ENCODE data around the gene TCEA2. TPM values are rescaled to one million over a fixed set of nuclear protein-coding genes. Genes with fewer than 3 reads are reported as not detected.

The TCEA2 gene
- total and polyA plus RNA-seq, 8 donors: 11.6 to 52.9 (median 14.1) TPM

DNA sequence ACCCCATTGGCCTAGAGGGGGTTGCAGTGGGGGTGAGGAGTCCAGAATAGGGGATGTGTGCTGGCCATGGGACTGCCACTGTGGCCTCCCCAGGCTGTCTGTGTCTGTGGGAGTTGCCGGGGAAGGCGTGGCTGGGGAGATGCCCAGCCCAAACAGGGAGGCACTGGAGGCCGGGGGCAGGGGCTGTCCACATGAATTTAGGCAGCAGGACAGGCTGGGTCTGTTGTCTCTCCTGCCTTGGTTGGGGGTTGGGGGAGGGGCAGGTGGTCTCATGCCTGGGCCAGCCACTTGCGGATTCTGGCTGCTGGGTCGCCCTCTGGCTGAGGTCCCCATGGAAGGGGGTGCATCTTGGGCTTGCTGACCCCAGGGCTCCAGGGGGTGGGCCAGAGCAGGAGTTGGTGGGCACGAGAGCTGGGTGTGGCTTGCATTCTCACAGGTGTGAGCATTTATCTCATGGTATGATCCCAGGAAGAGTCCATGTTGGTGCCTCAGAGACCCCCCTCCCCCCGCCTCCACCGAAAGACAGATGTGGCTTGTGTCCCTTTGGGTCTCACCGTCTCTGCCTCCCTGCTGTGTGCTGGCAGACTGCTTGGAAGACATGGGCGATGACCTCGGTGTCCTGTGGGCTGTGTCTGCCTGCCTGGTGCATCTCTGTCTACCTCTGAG, 17.5 kb upstream of the TCEA2 start:
- TF ChIP-seq, protein P1, sequence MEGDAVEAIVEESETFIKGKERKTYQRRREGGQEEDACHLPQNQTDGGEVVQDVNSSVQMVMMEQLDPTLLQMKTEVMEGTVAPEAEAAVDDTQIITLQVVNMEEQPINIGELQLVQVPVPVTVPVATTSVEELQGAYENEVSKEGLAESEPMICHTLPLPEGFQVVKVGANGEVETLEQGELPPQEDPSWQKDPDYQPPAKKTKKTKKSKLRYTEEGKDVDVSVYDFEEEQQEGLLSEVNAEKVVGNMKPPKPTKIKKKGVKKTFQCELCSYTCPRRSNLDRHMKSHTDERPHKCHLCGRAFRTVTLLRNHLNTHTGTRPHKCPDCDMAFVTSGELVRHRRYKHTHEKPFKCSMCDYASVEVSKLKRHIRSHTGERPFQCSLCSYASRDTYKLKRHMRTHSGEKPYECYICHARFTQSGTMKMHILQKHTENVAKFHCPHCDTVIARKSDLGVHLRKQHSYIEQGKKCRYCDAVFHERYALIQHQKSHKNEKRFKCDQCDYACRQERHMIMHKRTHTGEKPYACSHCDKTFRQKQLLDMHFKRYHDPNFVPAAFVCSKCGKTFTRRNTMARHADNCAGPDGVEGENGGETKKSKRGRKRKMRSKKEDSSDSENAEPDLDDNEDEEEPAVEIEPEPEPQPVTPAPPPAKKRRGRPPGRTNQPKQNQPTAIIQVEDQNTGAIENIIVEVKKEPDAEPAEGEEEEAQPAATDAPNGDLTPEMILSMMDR (IDR thresholded peaks at IDR 0.05): no peak
- no peak for FAIRE-seq
- WGBS, 2 donors: 41 to 64% methylated on average over 9 to 11 of the region's 11 CpGs
- ATAC-seq: no peak
- no peaks in the 10 kb centered on the region for H3K4me1 ChIP-seq
- H3K27ac ChIP-seq: no peak overlapping the region
- H3K4me3 ChIP-seq: no peak overlapping the region
- no peak for DNase-seq
- H3K27me3 ChIP-seq: peaks cover 0 to 7% (median 3%) of the 10 kb centered on the region in 4 donors
- H3K9me3 ChIP-seq: no peaks in the 10 kb centered on the region
- H3K36me3 ChIP-seq: no peaks in the 10 kb centered on the region
- intact Hi-C loops (cut with DNase I): no loop called here

DNA sequence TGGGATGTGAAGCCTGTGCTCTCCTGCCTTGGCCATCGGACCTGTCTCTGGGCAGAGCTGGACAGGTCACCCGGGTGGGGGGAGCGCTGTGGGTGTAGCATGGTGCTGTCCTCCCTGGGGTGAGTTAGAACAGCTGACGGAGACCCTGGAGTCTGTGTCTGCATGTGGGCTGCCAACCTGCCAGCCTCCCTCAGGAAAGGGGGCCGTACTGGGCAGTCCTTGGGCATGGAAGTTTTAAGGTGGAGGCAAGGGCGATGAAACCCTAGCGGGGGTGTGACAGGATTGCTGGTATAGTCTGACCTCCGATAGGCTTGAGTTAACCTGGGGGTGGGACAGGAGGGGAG, 16.0 kb upstream of the TCEA2 start:
- H3K4me1 ChIP-seq: no peaks in the 10 kb centered on the region
- FAIRE-seq: no peak

DNA sequence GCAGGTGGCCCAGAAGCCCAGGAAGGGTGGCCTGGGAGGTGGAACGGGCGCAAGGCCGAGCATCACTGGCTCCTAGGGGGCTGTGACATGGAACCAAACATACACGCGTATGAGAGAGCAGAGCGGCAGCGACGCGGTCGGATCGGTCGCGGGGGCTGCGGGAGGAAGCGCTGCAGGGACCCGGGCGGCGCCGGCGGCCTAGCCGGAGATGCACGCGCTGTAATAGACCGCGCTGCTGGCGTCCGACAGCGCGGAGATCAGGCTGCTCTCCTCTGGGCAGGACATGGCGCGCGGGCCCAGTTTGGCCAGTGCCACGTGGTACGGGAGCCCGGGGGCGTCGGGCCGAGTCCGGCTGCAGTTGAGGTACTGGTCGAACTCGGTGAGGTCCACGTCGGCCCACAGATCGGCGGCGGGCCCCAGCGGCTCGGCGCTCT, 15.0 kb upstream of the TCEA2 start:
- Histone ChIP-seq H3K4me1 (no peaks in the 10 kb centered on the region), H3K27me3 (peaks cover 0 to 7% (median 3%) of the 10 kb centered on the region in 4 donors), H3K27ac (no peak overlapping the region), H3K9me3 (no peaks in the 10 kb centered on the region), H3K36me3 (no peaks in the 10 kb centered on the region), H3K4me3 (peak overlapping the region in 2 of 4 donors; percentile 11 to 20)
- WGBS, 2 donors: 5 to 10% methylated on average over 40 to 49 of the region's 49 CpGs
- FAIRE-seq (no peak), ATAC-seq (peak in 2 of 4 donors; percentile 17 to 19), DNase-seq (no peak)
- intact Hi-C loops (cut with DNase I): no loop called here
- TF ChIP-seq, protein P1 (IDR thresholded peaks at IDR 0.05): no peak

More for the DNA sequence above, 16.0 kb upstream of the TCEA2 start:
- WGBS, 2 donors: 62 to 70% methylated on average over 8 of the region's 8 CpGs
- DNase-seq (no peak), ATAC-seq (no peak)
- intact Hi-C loops (cut with DNase I): no loop called here
- Histone ChIP-seq H3K4me3 (no peak overlapping the region), H3K27ac (no peak overlapping the region), H3K27me3 (peaks cover 0 to 7% (median 3%) of the 10 kb centered on the region in 4 donors), H3K36me3 (no peaks in the 10 kb centered on the region), H3K9me3 (no peaks in the 10 kb centered on the region)
- TF ChIP-seq, protein P1 (IDR thresholded peaks at IDR 0.05): no peak

DNA sequence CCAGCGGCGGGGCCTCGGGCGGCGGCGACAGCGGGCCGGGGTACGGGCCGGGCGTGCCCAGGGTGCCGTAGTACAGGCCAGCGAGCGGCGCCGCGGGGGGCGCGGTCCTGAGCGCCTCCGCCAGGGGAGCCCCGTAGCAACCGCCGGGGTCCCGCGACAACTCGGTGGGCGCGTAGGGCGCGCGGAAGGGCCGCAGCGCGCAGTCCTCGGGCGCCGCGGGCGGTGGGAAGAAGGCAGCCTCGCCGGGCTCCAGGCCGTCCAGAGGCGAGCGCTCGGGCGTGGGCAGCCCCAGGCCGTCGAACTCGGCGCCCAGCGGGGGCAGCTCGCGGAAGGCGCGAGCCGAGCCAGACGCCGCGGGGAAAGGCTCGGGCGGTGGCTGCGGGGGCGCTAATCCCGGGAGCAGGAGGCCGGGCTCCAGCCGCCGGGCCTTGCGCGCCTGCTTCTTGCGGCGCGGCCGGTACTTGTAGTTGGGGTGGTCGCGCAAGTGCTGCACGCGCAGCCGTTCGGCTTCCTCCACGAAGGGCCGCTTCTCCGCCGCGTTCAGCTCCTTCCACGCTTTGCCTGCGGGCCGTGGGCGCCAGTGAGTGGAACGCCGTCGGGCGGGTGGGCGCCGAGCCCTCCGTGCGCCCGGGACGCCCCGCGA, 14.5 kb upstream of the TCEA2 start:
- Histone ChIP-seq H3K9me3 (no peaks in the 10 kb centered on the region), H3K4me3 (peak overlapping the region in 2 of 4 donors; percentile 11 to 20), H3K27ac (no peak overlapping the region), H3K27me3 (peaks cover 0 to 7% (median 3%) of the 10 kb centered on the region in 4 donors), H3K4me1 (no peaks in the 10 kb centered on the region), H3K36me3 (no peaks in the 10 kb centered on the region)
- TF ChIP-seq, protein P1 (IDR thresholded peaks at IDR 0.05): no peak
- intact Hi-C loops (cut with DNase I): no loop called here
- ATAC-seq: peak in 1 of 4 donors; percentile 16
- WGBS, 2 donors: 4% methylated on average over 51 to 101 of the region's 101 CpGs
- no peak for DNase-seq
- no peak for FAIRE-seq
